GM18517 (cell line): ENCODE results near the gene OCA2.

Experiments
- ATAC-seq: cut with Tn5 transposase; IDR thresholded peaks from one replicate; pipeline ENCODE4 v1.9.1; 2021; ENCODE audit warnings: mild to moderate bottlenecking, moderate library complexity; ENCODE audit not compliant: unreplicated experiment

Gene OCA2

GRCh38 chr15:28005004-28005527 is 94.0 kb downstream of the OCA2 start:
- ATAC-seq, result no peak

GRCh38 chr15:28004143-28005003 is 94.7 kb downstream of the OCA2 start:
- ATAC-seq, result no peak

- ATAC-seq, result no peak
These were observed 95.6 kb downstream of the OCA2 start for GRCh38 chr15:28003302-28004037.

- ATAC-seq, result no peak
These were observed 96.2 kb downstream of the OCA2 start for GRCh38 chr15:28002867-28003266.

- ATAC-seq, result no peak
These were observed 96.8 kb downstream of the OCA2 start for GRCh38 chr15:28002136-28002861.

GRCh38 chr15:28001641-28002040 is 97.5 kb downstream of the OCA2 start:
- no peak for ATAC-seq

- no peak for ATAC-seq
These were observed 104.9 kb downstream of the OCA2 start for GRCh38 chr15:27993996-27994780.

GRCh38 chr15:27993544-27993943 is 105.6 kb downstream of the OCA2 start:
- ATAC-seq, result no peak

- no peak for ATAC-seq
These were observed 108.3 kb downstream of the OCA2 start for GRCh38 chr15:27990521-27991515.

- no peak for ATAC-seq
These were observed 109.3 kb downstream of the OCA2 start for GRCh38 chr15:27989838-27990237.

- ATAC-seq, result no peak
These were observed 109.7 kb downstream of the OCA2 start for GRCh38 chr15:27989427-27989826.

- no peak for ATAC-seq
These were observed 114.0 kb downstream of the OCA2 start for GRCh38 chr15:27985099-27985498.

- ATAC-seq, result no peak
These were observed 115.6 kb downstream of the OCA2 start for GRCh38 chr15:27983496-27983895.

- no peak for ATAC-seq
These were observed 121.4 kb downstream of the OCA2 start for GRCh38 chr15:27977696-27978095.

- ATAC-seq, result no peak
These were observed 125.2 kb downstream of the OCA2 start for GRCh38 chr15:27973886-27974285.

- no peak for ATAC-seq
These were observed 128.3 kb downstream of the OCA2 start for GRCh38 chr15:27970661-27971392.

GRCh38 chr15:27967541-27967940 is 131.6 kb downstream of the OCA2 start:
- ATAC-seq, result no peak

- ATAC-seq, result no peak
These were observed 133.6 kb downstream of the OCA2 start for GRCh38 chr15:27965546-27965945.

GRCh38 chr15:27961801-27962200 is 137.3 kb downstream of the OCA2 start:
- no peak for ATAC-seq
